ENCODE results near the gene C2orf80. TPM values are rescaled to one million over a fixed set of nuclear protein-coding genes. Genes with fewer than 3 reads are reported as not detected.
A peak's percentile ranks its signal among the peaks of the same experiment; 100 is the strongest.

Gene C2orf80
- polyA plus RNA-seq, 1 donor = 0.84 TPM

DNA sequence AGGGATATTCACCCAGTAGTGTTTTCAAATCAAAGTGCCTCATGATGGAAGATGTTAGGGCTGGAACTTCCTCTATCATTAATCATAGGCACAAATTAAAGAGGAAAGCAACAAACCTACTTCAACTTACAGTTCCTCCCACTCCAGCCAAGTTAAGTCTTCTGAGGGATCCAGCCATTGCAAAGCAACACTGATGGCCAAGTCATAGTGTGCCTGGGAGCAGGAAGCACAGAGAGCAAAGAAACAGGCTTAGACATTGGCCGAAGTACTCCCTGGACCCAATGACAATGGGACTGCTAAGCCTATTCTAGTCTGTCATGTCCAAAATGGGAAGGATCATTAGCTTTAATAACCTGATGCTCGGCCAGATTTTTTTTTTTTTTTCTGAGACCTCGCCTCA lies 7.0 kb downstream of the C2orf80 start:
- Histone ChIP-seq H3K4me3 (ENCODE audit: low read length) (no peak overlapping the region), H3K27ac (ENCODE audit: low read length) (no peak overlapping the region), H3K4me1 (ENCODE audit: control insufficient read depth, insufficient read depth, low read length) (peaks cover 8% of the 10 kb centered on the region), H3K27me3 (ENCODE audit: control insufficient read depth, insufficient read depth, low read length) (peaks cover 4% of the 10 kb centered on the region), H3K9me3 (ENCODE audit: control insufficient read depth, low read depth, low read length) (no peaks in the 10 kb centered on the region), H3K36me3 (ENCODE audit: control insufficient read depth, insufficient read depth, low read length) (no peaks in the 10 kb centered on the region)
- no peak for DNase-seq
- WGBS (ENCODE audit: insufficient coverage, low lambda C conversion rate) = 80% methylated on average over 1 of the region's 3 CpGs

DNA sequence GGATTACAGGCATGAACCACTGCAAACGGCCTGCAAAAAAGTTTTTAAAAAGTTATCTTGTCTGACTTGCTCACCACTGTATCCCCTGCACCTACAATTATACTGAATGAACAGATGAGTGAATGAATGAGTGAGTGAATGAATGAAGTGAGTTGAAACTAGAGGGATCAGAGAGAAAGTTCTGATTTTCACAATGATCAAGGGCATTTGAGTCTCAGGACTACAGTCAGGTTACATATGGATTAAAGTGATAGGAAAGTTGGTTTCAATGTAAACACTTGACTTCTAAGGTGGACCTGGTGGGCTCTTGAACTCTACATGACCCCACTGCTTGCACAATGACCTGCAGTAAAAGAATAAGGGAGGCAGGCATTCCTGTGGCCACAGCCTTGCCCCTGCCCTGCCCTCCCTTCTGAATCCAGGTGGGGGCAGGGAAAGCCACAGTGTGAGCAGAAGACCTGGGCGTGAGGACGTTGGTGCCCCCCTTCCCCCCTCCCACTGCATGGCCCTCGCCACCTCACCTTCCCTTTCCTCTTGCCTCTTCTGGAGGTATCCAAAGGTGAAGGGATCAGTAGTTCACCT lies 10.7 kb downstream of the C2orf80 start:
- Histone ChIP-seq H3K27ac (ENCODE audit: low read length) (no peak overlapping the region), H3K36me3 (ENCODE audit: control insufficient read depth, insufficient read depth, low read length) (no peaks in the 10 kb centered on the region), H3K27me3 (ENCODE audit: control insufficient read depth, insufficient read depth, low read length) (peaks cover 4% of the 10 kb centered on the region), H3K4me1 (ENCODE audit: control insufficient read depth, insufficient read depth, low read length) (peaks cover 8% of the 10 kb centered on the region), H3K4me3 (ENCODE audit: low read length) (no peak overlapping the region), H3K9me3 (ENCODE audit: control insufficient read depth, low read depth, low read length) (peaks cover 3% of the 10 kb centered on the region)
- WGBS (ENCODE audit: insufficient coverage, low lambda C conversion rate) = no CpG with 5 or more reads among the region's 4 CpGs
- DNase-seq = peak; percentile 29 to 36

GRCh38 chr2:208175840-208176153 lies 14.0 kb downstream of the C2orf80 start:
- peaks cover 8% of the 10 kb centered on the region for H3K4me1 ChIP-seq (ENCODE audit: control insufficient read depth, insufficient read depth, low read length)
- no peaks in the 10 kb centered on the region for H3K27me3 ChIP-seq (ENCODE audit: control insufficient read depth, insufficient read depth, low read length)
- no peak overlapping the region for H3K27ac ChIP-seq (ENCODE audit: low read length)
- no peak overlapping the region for H3K4me3 ChIP-seq (ENCODE audit: low read length)
- H3K9me3 ChIP-seq (ENCODE audit: control insufficient read depth, low read depth, low read length) = peaks cover 3% of the 10 kb centered on the region
- WGBS (ENCODE audit: insufficient coverage, low lambda C conversion rate) = no CpG with 5 or more reads among the region's 6 CpGs
- no peak for DNase-seq
- no peaks in the 10 kb centered on the region for H3K36me3 ChIP-seq (ENCODE audit: control insufficient read depth, insufficient read depth, low read length)

GRCh38 chr2:208175069-208175839 lies 14.6 kb downstream of the C2orf80 start:
- peaks cover 8% of the 10 kb centered on the region for H3K4me1 ChIP-seq (ENCODE audit: control insufficient read depth, insufficient read depth, low read length)
- 44% methylated on average over 3 of the region's 21 CpGs for WGBS (ENCODE audit: insufficient coverage, low lambda C conversion rate)
- H3K27ac ChIP-seq (ENCODE audit: low read length) = no peak overlapping the region
- H3K36me3 ChIP-seq (ENCODE audit: control insufficient read depth, insufficient read depth, low read length) = no peaks in the 10 kb centered on the region
- DNase-seq = peak; percentile 79 to 82
- no peaks in the 10 kb centered on the region for H3K27me3 ChIP-seq (ENCODE audit: control insufficient read depth, insufficient read depth, low read length)
- H3K4me3 ChIP-seq (ENCODE audit: low read length) = no peak overlapping the region
- peaks cover 3% of the 10 kb centered on the region for H3K9me3 ChIP-seq (ENCODE audit: control insufficient read depth, low read depth, low read length)

- no peaks in the 10 kb centered on the region for H3K27me3 ChIP-seq (ENCODE audit: control insufficient read depth, insufficient read depth, low read length)
- H3K4me1 ChIP-seq (ENCODE audit: control insufficient read depth, insufficient read depth, low read length) = peaks cover 2% of the 10 kb centered on the region
- H3K9me3 ChIP-seq (ENCODE audit: control insufficient read depth, low read depth, low read length) = peaks cover 3% of the 10 kb centered on the region
- H3K36me3 ChIP-seq (ENCODE audit: control insufficient read depth, insufficient read depth, low read length) = no peaks in the 10 kb centered on the region
- H3K4me3 ChIP-seq (ENCODE audit: low read length) = no peak overlapping the region
- no peak for DNase-seq
- WGBS (ENCODE audit: insufficient coverage, low lambda C conversion rate) = no CpG with 5 or more reads among the region's 9 CpGs
- H3K27ac ChIP-seq (ENCODE audit: low read length) = no peak overlapping the region
Observed at GRCh38 chr2:208174144-208174543, 15.7 kb downstream of the C2orf80 start.

GRCh38 chr2:208172125-208172524 lies 17.7 kb downstream of the C2orf80 start:
- H3K27me3 ChIP-seq (ENCODE audit: control insufficient read depth, insufficient read depth, low read length) = no peaks in the 10 kb centered on the region
- H3K9me3 ChIP-seq (ENCODE audit: control insufficient read depth, low read depth, low read length) = peaks cover 3% of the 10 kb centered on the region
- no peak for DNase-seq
- WGBS (ENCODE audit: insufficient coverage, low lambda C conversion rate) = no CpG with 5 or more reads among the region's 4 CpGs
- no peaks in the 10 kb centered on the region for H3K4me1 ChIP-seq (ENCODE audit: control insufficient read depth, insufficient read depth, low read length)
- no peak overlapping the region for H3K27ac ChIP-seq (ENCODE audit: low read length)
- H3K36me3 ChIP-seq (ENCODE audit: control insufficient read depth, insufficient read depth, low read length) = no peaks in the 10 kb centered on the region
- no peak overlapping the region for H3K4me3 ChIP-seq (ENCODE audit: low read length)

DNA sequence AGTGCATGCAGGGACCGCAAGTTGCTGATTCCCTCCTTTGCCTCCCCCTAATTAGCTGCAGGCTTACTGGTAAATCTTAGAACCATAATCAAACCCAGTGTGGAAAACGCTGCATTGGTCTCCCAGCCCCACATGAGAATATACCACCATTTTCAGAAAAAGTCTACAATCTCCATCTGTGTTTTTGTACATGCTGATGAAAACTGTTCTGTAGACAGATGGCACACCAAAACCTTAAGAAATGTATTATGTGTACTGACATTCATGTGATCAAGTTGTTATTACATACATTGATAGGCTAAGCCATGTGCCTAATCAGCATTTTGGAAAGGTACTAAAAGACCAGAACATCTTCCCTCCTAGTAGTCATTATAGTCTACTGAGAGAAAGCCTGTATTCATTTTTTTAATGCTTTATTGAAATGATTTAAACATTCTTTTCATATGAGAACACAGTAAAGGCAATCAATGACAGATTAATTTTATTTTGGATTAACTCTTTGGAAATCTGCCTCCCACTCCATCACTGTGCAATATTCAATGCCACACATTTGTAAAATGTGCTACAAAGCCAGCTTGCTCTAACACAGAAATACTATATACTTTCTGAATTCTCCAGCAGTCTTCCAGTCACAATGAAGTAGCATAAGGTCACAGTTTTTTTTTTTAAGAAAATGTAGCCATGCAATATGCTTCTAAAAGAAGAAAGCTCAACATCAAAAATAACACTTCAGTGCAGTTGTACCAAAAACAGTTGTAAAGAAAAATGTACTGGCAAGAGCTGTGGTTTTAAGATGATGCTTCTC lies 24.7 kb downstream of the C2orf80 start:
- H3K36me3 ChIP-seq (ENCODE audit: control insufficient read depth, insufficient read depth, low read length) = no peaks in the 10 kb centered on the region
- no peaks in the 10 kb centered on the region for H3K9me3 ChIP-seq (ENCODE audit: control insufficient read depth, low read depth, low read length)
- no peaks in the 10 kb centered on the region for H3K27me3 ChIP-seq (ENCODE audit: control insufficient read depth, insufficient read depth, low read length)
- no peaks in the 10 kb centered on the region for H3K4me1 ChIP-seq (ENCODE audit: control insufficient read depth, insufficient read depth, low read length)
- no peak overlapping the region for H3K27ac ChIP-seq (ENCODE audit: low read length)
- no peak for DNase-seq
- H3K4me3 ChIP-seq (ENCODE audit: low read length) = no peak overlapping the region
- no CpG with 5 or more reads among the region's 2 CpGs for WGBS (ENCODE audit: insufficient coverage, low lambda C conversion rate)

GRCh38 chr2:208163489-208163888 lies 26.3 kb downstream of the C2orf80 start, which contains the start of gene CRYGA:
CRYGA (minus strand) TSS chr2:208163589; CDS start chr2:208163556, 33 bp downstream.
- no peak for DNase-seq
- Histone ChIP-seq H3K27ac (ENCODE audit: low read length) (no peak within 1 kb of the TSS), H3K27me3 (ENCODE audit: control insufficient read depth, insufficient read depth, low read length) (no peaks in the 10 kb centered on the region), H3K9me3 (ENCODE audit: control insufficient read depth, low read depth, low read length) (no peaks in the 10 kb centered on the region), H3K36me3 (ENCODE audit: control insufficient read depth, insufficient read depth, low read length) (no peaks in the 10 kb centered on the region), H3K4me3 (ENCODE audit: low read length) (no peak within 1 kb of the TSS), H3K4me1 (ENCODE audit: control insufficient read depth, insufficient read depth, low read length) (no peaks in the 10 kb centered on the region)
- WGBS (ENCODE audit: insufficient coverage, low lambda C conversion rate) = 80% methylated on average over 1 of the region's 2 CpGs

DNA sequence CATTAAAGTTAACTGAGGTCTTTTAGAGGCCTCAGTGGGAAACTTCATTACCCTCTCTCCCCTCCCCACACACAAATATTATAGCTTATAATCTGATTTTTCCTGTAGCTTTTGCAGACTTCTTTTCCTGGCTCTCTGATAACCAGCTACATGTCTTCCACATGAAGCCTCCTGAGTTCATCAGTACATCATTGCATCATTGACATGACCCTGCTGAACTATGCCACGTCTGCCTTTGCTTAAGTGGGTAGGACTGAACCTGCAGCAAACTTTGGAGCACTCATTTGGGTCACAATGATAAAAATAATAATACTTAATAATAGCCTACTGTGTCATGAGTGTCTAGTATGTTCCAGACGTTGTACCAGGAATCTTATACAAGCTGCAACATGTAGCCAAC lies 33.4 kb downstream of the C2orf80 start:
- no peak overlapping the region for H3K27ac ChIP-seq (ENCODE audit: low read length)
- no peaks in the 10 kb centered on the region for H3K36me3 ChIP-seq (ENCODE audit: control insufficient read depth, insufficient read depth, low read length)
- H3K27me3 ChIP-seq (ENCODE audit: control insufficient read depth, insufficient read depth, low read length) = no peaks in the 10 kb centered on the region
- no peaks in the 10 kb centered on the region for H3K4me1 ChIP-seq (ENCODE audit: control insufficient read depth, insufficient read depth, low read length)
- no peak overlapping the region for H3K4me3 ChIP-seq (ENCODE audit: low read length)
- DNase-seq = no peak
- WGBS (ENCODE audit: insufficient coverage, low lambda C conversion rate) = no CpG with 5 or more reads among the region's 2 CpGs
- H3K9me3 ChIP-seq (ENCODE audit: control insufficient read depth, low read depth, low read length) = no peaks in the 10 kb centered on the region

GRCh38 chr2:208153156-208153555 lies 36.7 kb downstream of the C2orf80 start:
- H3K27me3 ChIP-seq (ENCODE audit: control insufficient read depth, insufficient read depth, low read length) = no peaks in the 10 kb centered on the region
- no peak overlapping the region for H3K4me3 ChIP-seq (ENCODE audit: low read length)
- H3K27ac ChIP-seq (ENCODE audit: low read length) = no peak overlapping the region
- no peaks in the 10 kb centered on the region for H3K36me3 ChIP-seq (ENCODE audit: control insufficient read depth, insufficient read depth, low read length)
- no peaks in the 10 kb centered on the region for H3K9me3 ChIP-seq (ENCODE audit: control insufficient read depth, low read depth, low read length)
- H3K4me1 ChIP-seq (ENCODE audit: control insufficient read depth, insufficient read depth, low read length) = no peaks in the 10 kb centered on the region
- no peak for DNase-seq
